Measurements from ENCODE around the gene HIPK3.

GRCh38 chr11:33347490-33348125 lies 90.4 kb downstream of the HIPK3 start:
- TF ChIP-seq E2F4 (IDR thresholded peaks at IDR 0.05; ENCODE audit: low read depth, low read length) = no peak
- no peak for TF ChIP-seq CTCF (IDR thresholded peaks at IDR 0.05 in 2 of 3, conservative IDR thresholded peaks at IDR 0.05 in 1 of 3; ENCODE audit: control insufficient read depth in 2 of 3, extremely low read depth in 1 of 3, insufficient read depth in 1 of 3, low read depth in 3 of 3, low read length in 3 of 3)
- TF ChIP-seq SIN3A (IDR thresholded peaks at IDR 0.05; ENCODE audit: low read depth, low read length) = no peak
- TF ChIP-seq CHD1 (IDR thresholded peaks at IDR 0.05; ENCODE audit: low read depth, low read length) = no peak
